ENCODE measurements around the gene NUAK1.

The NUAK1 gene

GRCh38 chr12:106138633-106139421 lies at the start of gene NUAK1:
TSS of gene NUAK1 (minus strand) at chr12:106138954. CDS start at chr12:106138653, 301 bp downstream.
- DNase-seq (ENCODE audit: low read depth), result no peak

DNA sequence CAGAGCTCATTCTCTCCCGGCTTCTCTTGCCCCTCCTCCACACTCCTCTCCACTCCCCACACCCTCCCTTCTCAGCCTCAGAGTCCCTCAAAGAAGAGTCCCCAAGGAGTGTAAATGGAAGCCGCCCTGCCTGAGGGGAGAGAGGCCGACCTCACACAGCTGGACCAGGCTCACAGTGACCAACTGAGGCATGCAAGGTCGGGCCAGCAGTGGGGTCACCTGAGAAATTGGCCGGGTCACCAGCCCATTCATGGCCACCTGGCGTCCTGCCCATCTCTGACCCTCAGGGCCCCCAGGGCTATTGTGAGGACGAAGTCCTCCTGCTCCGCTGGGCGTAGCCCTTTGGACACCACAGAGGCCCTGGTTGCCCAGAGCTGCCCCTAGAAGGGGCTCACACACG lies 49.5 kb upstream of the NUAK1 start:
- DNase-seq (ENCODE audit: low read depth), result no peak

DNA sequence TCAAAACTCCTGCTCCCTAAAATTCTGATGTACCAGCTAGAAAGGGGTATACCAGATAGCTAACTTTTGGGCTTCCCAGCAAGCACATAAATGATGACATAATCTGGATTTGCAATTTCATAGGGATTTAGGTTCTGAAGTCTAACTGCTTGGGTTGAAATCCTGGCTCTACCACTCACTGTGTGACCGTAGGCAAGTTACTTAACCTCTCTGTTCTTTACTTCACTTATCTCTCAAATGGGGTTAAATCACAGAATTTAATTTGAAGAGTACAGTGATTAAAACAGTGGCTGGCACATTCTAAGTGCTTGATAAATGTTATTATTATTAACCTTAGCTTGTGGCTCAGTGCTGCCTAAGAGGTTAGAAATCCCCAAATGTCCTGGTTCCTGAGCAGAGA lies 49.1 kb upstream of the NUAK1 start:
- DNase-seq (ENCODE audit: low read depth), result no peak

GRCh38 chr12:106187155-106187789 lies 48.5 kb upstream of the NUAK1 start:
- no peak for DNase-seq (ENCODE audit: low read depth)

GRCh38 chr12:106183735-106184134 lies 45.0 kb upstream of the NUAK1 start:
- DNase-seq (ENCODE audit: low read depth), result no peak

DNA sequence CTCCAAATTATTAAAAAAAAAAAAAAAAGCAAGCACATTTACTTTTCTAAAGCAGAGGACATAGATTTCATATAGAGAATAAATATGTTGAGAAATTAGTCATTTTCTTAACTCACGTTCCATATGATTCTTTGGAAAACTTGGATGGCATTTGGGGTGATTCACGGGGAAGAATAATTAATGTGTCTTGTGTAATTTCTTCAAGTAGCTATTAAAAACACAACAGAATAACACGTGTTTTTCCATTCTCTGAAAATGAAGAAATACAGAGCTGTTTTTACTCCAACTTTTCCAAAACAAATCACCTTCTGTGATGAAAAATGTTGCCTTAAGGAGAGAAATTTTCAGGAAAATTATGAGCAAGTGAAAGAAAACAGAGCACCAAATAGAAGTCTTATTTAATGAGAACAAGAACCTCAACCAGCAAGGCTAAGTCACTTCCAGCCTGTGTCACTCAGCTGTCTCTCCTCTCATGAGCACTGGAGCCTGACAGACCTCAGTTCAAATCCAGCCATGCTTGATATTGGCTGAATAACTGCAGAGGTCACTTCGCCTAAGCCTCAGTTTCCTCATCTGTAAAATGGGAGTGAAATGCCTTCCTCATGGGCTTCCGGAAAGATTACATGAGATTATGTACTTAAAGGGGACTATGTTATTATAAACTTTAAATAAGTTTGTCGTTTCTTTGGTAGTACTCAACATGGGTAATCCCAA lies 42.8 kb upstream of the NUAK1 start:
- no peak for DNase-seq (ENCODE audit: low read depth)

DNA sequence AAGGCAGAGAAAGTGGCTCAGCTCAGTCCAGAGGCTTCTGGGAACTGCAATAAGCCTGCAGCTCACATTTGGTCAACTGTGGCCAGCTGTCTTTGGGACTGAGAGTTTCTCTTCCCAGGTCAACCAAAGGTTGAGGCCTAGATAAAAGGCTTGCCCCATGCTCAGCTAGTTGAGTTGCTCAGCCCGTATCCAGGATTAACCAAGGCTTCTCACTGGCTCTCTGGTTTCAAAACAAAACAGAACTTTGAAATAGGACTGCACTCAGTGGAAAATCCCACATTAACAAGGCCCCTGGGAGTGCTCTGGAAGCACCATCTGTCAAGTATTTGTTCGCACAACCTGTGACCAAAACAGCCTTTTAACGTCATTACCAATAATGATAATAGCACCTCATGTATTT lies 40.3 kb upstream of the NUAK1 start:
- no peak for DNase-seq (ENCODE audit: low read depth)

GRCh38 chr12:106178562-106178961 lies 39.8 kb upstream of the NUAK1 start:
- no peak for DNase-seq (ENCODE audit: low read depth)

DNA sequence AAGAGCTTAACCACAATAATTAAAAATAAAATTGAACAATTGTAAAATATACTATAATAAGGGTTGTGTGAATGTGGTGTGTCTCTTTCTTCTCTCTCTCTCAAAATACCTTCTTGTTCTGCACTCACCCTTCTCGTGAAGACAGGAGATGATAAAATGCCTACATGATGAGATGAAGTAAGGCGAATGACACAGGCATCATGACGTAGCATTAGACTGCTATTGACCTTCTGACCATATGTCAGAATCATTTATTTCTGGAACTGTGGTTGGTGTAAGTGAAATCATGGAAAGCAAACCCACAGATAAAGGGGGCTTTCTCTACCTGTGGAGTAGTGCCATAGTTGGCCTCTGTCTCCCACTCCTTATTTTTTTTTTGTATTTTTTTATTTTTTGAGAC lies 37.8 kb upstream of the NUAK1 start:
- no peak for DNase-seq (ENCODE audit: low read depth)

GRCh38 chr12:106174876-106175275 lies 36.1 kb upstream of the NUAK1 start:
- no peak for DNase-seq (ENCODE audit: low read depth)

- DNase-seq (ENCODE audit: low read depth), result no peak
Measured at GRCh38 chr12:106173442-106173841, 34.7 kb upstream of the NUAK1 start.

GRCh38 chr12:106171117-106171750 lies 32.5 kb upstream of the NUAK1 start:
- DNase-seq (ENCODE audit: low read depth), result no peak

DNA sequence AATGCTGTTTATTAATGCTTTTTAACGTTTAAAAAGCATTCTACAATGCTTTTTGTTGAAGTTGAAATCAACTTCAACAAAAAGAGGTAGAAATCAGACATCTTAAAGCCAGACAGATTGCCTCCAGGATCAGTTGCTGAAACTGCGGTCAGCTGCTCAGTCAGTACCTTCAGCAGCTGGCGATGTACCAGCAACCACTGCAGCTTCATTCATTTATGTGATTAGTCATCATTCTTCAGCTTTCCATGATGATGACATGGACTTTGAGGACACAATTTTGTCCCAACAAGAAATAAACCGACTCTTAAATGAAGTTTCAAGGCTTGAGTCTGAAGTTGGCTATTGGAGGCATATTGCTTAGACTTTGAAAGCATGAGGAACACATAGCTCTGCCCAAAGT lies 31.5 kb upstream of the NUAK1 start:
- DNase-seq (ENCODE audit: low read depth), result no peak

- no peak for DNase-seq (ENCODE audit: low read depth)
Measured at GRCh38 chr12:106163712-106164111, 25.0 kb upstream of the NUAK1 start.

DNA sequence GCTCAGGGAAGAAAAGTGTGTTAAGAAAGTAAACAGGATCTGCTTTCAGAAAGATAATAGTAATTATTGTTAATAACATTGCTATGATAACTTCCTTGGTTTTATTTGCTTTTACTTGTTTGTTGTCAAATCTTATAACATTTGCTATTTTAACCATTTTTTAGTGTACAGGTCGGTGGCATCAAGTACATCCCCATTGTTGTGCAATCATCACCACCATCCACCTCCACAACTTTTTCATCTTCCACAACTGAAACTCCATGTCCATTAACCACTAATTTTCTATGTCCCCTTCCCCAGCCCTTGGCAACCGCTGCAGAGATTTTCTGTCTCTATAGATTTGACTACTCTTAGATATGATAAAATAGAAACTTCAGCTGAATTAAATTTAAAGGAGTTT lies 22.7 kb upstream of the NUAK1 start:
- DNase-seq (ENCODE audit: low read depth), result no peak

DNA sequence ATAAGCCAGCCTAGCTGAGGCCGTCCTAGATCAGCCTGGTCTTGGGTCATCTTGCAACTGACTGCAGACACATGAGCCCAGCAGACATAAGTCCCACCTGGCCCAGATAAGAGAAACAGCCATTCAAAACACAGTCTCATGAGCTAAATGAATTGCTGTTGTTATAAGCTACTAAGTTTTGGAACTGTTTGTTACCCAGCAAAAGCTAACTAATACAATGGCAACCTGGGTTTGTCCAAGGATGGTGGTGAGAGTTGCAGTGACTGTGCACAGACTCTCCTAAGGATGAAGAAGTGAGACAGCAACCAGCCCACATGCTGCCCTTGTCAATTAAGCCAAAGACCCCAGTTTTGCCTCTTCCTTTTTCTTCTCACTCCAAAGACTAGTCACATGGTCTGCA lies 22.2 kb upstream of the NUAK1 start:
- no peak for DNase-seq (ENCODE audit: low read depth)

- no peak for DNase-seq (ENCODE audit: low read depth)
Measured at GRCh38 chr12:106157802-106158201, 19.0 kb upstream of the NUAK1 start.

GRCh38 chr12:106154751-106155273 lies 16.1 kb upstream of the NUAK1 start:
- DNase-seq (ENCODE audit: low read depth), result no peak

- DNase-seq (ENCODE audit: low read depth), result no peak
Measured at GRCh38 chr12:106152334-106152733, 13.6 kb upstream of the NUAK1 start.

DNA sequence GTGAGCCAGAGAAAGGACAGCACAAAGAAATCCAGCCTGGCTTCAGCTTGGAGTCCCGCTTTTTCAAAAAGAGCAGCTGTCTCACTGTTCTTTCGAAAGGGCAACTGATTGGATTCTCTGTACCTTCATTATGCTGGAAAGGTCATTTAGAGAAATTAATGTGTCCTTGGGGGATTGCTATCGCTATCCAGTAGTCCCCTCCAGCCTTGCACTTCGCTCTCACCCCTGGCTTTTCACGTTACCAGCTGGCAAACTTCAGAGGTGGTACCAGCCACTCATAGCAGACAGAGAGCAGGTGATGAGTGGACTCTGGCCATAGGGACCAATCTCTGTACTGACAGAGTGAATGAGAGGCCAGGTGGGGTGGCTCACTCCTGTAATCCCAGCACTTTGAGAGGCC lies 11.8 kb upstream of the NUAK1 start:
- DNase-seq (ENCODE audit: low read depth), result no peak

- no peak for DNase-seq (ENCODE audit: low read depth)
Measured at GRCh38 chr12:106149096-106149784, 10.5 kb upstream of the NUAK1 start.

- no peak for DNase-seq (ENCODE audit: low read depth)
Measured at GRCh38 chr12:106147956-106148355, 9.2 kb upstream of the NUAK1 start.

Data from stimulated activated CD8-positive, alpha-beta memory T cell treated with anti-CD3 and anti-CD28 coated beads, Interleukin-12 subunit alpha, Interleukin-12 subunit beta, amount 100 ng/mL, for 1 hour (primary cell).